HG02588 (cell line): Measurements from ENCODE around the gene CRAMP1.
"Not testable (repeated sequence)": the region's sequence is repeated elsewhere in the genome, so short reads cannot be mapped to it uniquely, and the experiment has no call there.

Experiments
- ATAC-seq: cut with Tn5 transposase; IDR thresholded peaks from one replicate; pipeline ENCODE4 v1.9.1; 2021; ENCODE audit warnings: mild to moderate bottlenecking, moderate library complexity; ENCODE audit not compliant: unreplicated experiment

The CRAMP1 gene

GRCh38 chr16:1678500-1679098, 66.4 kb downstream of the CRAMP1 start:
- ATAC-seq, result peak; percentile 13

- ATAC-seq, result no peak
Measured at GRCh38 chr16:1680361-1680760, 68.2 kb downstream of the CRAMP1 start.

GRCh38 chr16:1681032-1681431, 68.9 kb downstream of the CRAMP1 start:
- no peak for ATAC-seq

- ATAC-seq, result no peak
Measured at GRCh38 chr16:1687427-1688316, 75.5 kb downstream of the CRAMP1 start.

GRCh38 chr16:1688807-1689560, 76.8 kb downstream of the CRAMP1 start:
- no peak for ATAC-seq

GRCh38 chr16:1689853-1690252, 77.7 kb downstream of the CRAMP1 start:
- ATAC-seq, result no peak

- no peak for ATAC-seq
Measured at GRCh38 chr16:1690810-1691209, 78.7 kb downstream of the CRAMP1 start.

- ATAC-seq, result no peak
Measured at GRCh38 chr16:1691276-1691675, 79.1 kb downstream of the CRAMP1 start.

- no peak for ATAC-seq
Measured at GRCh38 chr16:1691956-1692355, 79.8 kb downstream of the CRAMP1 start.

GRCh38 chr16:1696863-1697262, 84.7 kb downstream of the CRAMP1 start:
- ATAC-seq, result no peak

GRCh38 chr16:1698680-1699079, 86.5 kb downstream of the CRAMP1 start:
- no peak for ATAC-seq

- no peak for ATAC-seq
Measured at GRCh38 chr16:1700246-1700645, 88.1 kb downstream of the CRAMP1 start.

- no peak for ATAC-seq
Measured at GRCh38 chr16:1701216-1701878, 89.2 kb downstream of the CRAMP1 start.

- not testable (repeated sequence) for ATAC-seq
Measured at GRCh38 chr16:1705324-1705687, 93.1 kb downstream of the CRAMP1 start.

- peak; percentile 80 for ATAC-seq
Measured at GRCh38 chr16:1705688-1706385, 93.7 kb downstream of the CRAMP1 start, which contains the start of gene MAPK8IP3. Gene MAPK8IP3 (plus strand): TSS chr16:1706195. CDS start chr16:1706340, 145 bp downstream.

GRCh38 chr16:1706386-1707192, 94.4 kb downstream of the CRAMP1 start:
- peak; percentile 15 for ATAC-seq

- ATAC-seq, result no peak
Measured at GRCh38 chr16:1707193-1707790, 95.1 kb downstream of the CRAMP1 start.

GRCh38 chr16:1708083-1708767, 96.1 kb downstream of the CRAMP1 start:
- ATAC-seq, result no peak

- ATAC-seq, result no peak
Measured at GRCh38 chr16:1708768-1709180, 96.6 kb downstream of the CRAMP1 start.
